HL-60 (cell line): ENCODE results near the gene TGFBI.

Experiments used
- DNase-seq, 2 experiments: peaks; one replicate each; pipeline ENCODE4 v3.0.0-alpha.2; 2010 to 2020; ENCODE audit warnings: low read depth in 1 of 2, low spot score in 1 of 2
- H3K27ac ChIP-seq: fragments of 250-450 bp; sonication (Bioruptor Pico); replicated peaks from 2 replicates; pipeline ENCODE4 v1.5.1; 2020; ENCODE audit warnings: mild to moderate bottlenecking, moderate library complexity
- H3K27me3 ChIP-seq: fragments of 250-450 bp; sonication (Bioruptor Pico); 2 replicates; pipeline ENCODE4 v1.5.1; 2021; ENCODE audit warnings: mild to moderate bottlenecking, moderate library complexity; ENCODE audit not compliant: insufficient read depth, poor library complexity, severe bottlenecking
- H3K4me3 ChIP-seq: replicated peaks from 2 replicates; pipeline ENCODE4 v1.5.1; 2011; ENCODE audit warnings: mild to moderate bottlenecking, control low read depth, low read length; ENCODE audit not compliant: insufficient read depth
- GABPA ChIP-seq: IDR thresholded peaks from 2 replicates; pipeline ENCODE4 v1.6.1; 2012; ENCODE audit warnings: low read depth
- POLR2AphosphoS5 ChIP-seq: IDR thresholded peaks from 2 replicates; pipeline ENCODE4 v1.6.1; 2012; ENCODE audit warnings: low read depth
- SPI1 ChIP-seq: IDR thresholded peaks from 2 replicates; pipeline ENCODE4 v1.6.1; 2012; ENCODE audit warnings: low read depth, mild to moderate bottlenecking, borderline replicate concordance
- TF ChIP-seq, protein P1 (sequence below): IDR thresholded peaks from 2 replicates; pipeline ENCODE4 v1.6.1; 2012; ENCODE audit warnings: low read depth; ENCODE audit not compliant: insufficient replicate concordance
- TF ChIP-seq, protein P2 (sequence below): IDR thresholded peaks from one replicate; pipeline ENCODE4 v1.5.1; 2011; ENCODE audit warnings: low read length, control low read depth, inconsistent platforms; ENCODE audit not compliant: insufficient read depth

The TGFBI gene

GRCh38 chr5:136089791-136090190 lies 61.0 kb downstream of the TGFBI start:
- no peak for DNase-seq
- Histone ChIP-seq H3K27me3 (no peaks in the 10 kb centered on the region), H3K4me3 (no peak overlapping the region), H3K27ac (no peak overlapping the region)
- no peak for TF ChIP-seq GABPA
- TF ChIP-seq, protein P1, sequence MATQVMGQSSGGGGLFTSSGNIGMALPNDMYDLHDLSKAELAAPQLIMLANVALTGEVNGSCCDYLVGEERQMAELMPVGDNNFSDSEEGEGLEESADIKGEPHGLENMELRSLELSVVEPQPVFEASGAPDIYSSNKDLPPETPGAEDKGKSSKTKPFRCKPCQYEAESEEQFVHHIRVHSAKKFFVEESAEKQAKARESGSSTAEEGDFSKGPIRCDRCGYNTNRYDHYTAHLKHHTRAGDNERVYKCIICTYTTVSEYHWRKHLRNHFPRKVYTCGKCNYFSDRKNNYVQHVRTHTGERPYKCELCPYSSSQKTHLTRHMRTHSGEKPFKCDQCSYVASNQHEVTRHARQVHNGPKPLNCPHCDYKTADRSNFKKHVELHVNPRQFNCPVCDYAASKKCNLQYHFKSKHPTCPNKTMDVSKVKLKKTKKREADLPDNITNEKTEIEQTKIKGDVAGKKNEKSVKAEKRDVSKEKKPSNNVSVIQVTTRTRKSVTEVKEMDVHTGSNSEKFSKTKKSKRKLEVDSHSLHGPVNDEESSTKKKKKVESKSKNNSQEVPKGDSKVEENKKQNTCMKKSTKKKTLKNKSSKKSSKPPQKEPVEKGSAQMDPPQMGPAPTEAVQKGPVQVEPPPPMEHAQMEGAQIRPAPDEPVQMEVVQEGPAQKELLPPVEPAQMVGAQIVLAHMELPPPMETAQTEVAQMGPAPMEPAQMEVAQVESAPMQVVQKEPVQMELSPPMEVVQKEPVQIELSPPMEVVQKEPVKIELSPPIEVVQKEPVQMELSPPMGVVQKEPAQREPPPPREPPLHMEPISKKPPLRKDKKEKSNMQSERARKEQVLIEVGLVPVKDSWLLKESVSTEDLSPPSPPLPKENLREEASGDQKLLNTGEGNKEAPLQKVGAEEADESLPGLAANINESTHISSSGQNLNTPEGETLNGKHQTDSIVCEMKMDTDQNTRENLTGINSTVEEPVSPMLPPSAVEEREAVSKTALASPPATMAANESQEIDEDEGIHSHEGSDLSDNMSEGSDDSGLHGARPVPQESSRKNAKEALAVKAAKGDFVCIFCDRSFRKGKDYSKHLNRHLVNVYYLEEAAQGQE, result no peak

DNA sequence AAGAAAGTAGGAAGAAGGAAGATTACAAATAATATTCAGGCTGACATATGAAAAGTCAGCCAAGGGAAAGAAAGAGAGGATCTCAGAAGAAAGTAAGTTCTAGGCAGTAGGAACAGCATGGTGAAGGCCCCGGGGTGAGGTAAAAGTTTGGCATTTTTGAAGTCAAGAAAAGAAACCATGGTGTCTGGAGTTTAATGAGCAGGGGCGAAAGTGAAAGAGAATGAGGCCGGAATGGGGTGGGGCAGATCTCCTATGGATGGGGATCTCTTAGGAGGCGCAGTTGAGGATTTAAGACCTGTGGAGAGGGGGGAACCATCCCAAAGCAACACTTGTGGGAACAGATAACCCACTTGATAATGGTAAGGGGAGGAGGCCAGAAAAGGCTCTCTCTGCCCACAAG lies 61.5 kb downstream of the TGFBI start:
- Histone ChIP-seq H3K27me3 (no peaks in the 10 kb centered on the region), H3K4me3 (no peak overlapping the region), H3K27ac (no peak overlapping the region)
- TF ChIP-seq, protein P1, result no peak
- TF ChIP-seq POLR2AphosphoS5 (no peak), GABPA (no peak), SPI1 (no peak)
- TF ChIP-seq, protein P2, sequence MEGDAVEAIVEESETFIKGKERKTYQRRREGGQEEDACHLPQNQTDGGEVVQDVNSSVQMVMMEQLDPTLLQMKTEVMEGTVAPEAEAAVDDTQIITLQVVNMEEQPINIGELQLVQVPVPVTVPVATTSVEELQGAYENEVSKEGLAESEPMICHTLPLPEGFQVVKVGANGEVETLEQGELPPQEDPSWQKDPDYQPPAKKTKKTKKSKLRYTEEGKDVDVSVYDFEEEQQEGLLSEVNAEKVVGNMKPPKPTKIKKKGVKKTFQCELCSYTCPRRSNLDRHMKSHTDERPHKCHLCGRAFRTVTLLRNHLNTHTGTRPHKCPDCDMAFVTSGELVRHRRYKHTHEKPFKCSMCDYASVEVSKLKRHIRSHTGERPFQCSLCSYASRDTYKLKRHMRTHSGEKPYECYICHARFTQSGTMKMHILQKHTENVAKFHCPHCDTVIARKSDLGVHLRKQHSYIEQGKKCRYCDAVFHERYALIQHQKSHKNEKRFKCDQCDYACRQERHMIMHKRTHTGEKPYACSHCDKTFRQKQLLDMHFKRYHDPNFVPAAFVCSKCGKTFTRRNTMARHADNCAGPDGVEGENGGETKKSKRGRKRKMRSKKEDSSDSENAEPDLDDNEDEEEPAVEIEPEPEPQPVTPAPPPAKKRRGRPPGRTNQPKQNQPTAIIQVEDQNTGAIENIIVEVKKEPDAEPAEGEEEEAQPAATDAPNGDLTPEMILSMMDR, result no peak
- DNase-seq, result no peak

GRCh38 chr5:136094189-136094912 lies 65.6 kb downstream of the TGFBI start:
- H3K4me3 ChIP-seq, result no peak overlapping the region
- no peak for DNase-seq
- TF ChIP-seq SPI1, result no peak
- TF ChIP-seq, protein P2, result no peak
- TF ChIP-seq GABPA, result no peak
- TF ChIP-seq, protein P1, result no peak
- no peak for TF ChIP-seq POLR2AphosphoS5
- no peaks in the 10 kb centered on the region for H3K27me3 ChIP-seq
- H3K27ac ChIP-seq, result no peak overlapping the region
